ENCODE measurements around the gene OXGR1.

Gene OXGR1

DNA sequence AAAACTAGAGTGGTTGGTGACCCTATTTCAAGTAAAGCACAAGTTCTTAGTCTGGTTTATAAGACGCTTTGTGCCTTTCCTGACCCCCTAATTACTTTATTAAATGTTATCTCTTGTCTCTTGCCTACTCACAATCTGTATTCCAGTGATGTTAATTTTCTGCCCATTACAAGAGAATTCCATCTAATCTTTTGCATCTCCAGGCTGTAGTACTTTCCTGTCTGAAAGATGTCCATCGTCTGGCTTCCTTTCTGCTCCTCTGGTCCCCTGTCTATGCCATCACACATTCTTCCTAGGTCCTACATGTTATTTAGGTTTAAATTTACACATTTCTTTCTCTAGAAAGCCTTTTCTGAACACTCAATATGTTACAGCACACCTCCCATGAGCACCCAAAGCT lies 25.9 kb upstream of the OXGR1 start:
- Histone ChIP-seq H3K9me3 (ENCODE audit: control insufficient read depth, insufficient read depth, low read length) (no peaks in the 10 kb centered on the region), H3K36me3 (ENCODE audit: control insufficient read depth, insufficient read depth, low read length) (no peaks in the 10 kb centered on the region), H3K4me3 (ENCODE audit: low read depth, low read length) (no peak overlapping the region), H3K9ac (ENCODE audit: low read depth, low read length) (no peak overlapping the region), H3K27me3 (ENCODE audit: control insufficient read depth, insufficient read depth, low read length) (peaks cover 9% of the 10 kb centered on the region; the same call in 1 of the 2 replicates), H3K4me1 (ENCODE audit: control insufficient read depth, insufficient read depth, low read length) (peaks cover 4% of the 10 kb centered on the region; the same call in 1 of the 2 replicates), H3K27ac (ENCODE audit: low read depth, low read length) (no peak overlapping the region)

DNA sequence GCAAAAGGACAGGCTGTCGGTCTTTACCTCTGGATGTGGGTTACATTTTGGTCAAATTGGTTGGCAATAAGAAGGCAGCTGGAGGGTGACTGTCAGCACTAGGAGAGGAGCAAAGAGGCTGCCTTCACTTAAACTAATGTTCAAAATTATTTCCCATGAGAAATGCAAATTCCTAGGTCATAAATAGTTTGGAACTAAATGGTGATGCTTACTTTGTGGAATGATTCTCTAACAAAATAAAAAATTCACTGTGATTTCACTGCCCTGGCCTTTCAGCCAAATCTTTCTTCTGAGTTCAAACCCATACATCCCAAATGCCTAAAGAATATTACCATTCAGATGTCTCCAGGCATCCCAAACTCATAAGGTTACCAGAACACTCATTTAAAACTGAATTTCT lies 25.0 kb upstream of the OXGR1 start:
- no peaks in the 10 kb centered on the region for H3K9me3 ChIP-seq (ENCODE audit: control insufficient read depth, insufficient read depth, low read length)
- H3K36me3 ChIP-seq (ENCODE audit: control insufficient read depth, insufficient read depth, low read length): no peaks in the 10 kb centered on the region
- H3K4me3 ChIP-seq (ENCODE audit: low read depth, low read length): no peak overlapping the region
- peaks cover 4% of the 10 kb centered on the region; the same call in 1 of the 2 replicates for H3K4me1 ChIP-seq (ENCODE audit: control insufficient read depth, insufficient read depth, low read length)
- peaks cover 9% of the 10 kb centered on the region; the same call in 1 of the 2 replicates for H3K27me3 ChIP-seq (ENCODE audit: control insufficient read depth, insufficient read depth, low read length)
- H3K27ac ChIP-seq (ENCODE audit: low read depth, low read length): no peak overlapping the region
- H3K9ac ChIP-seq (ENCODE audit: low read depth, low read length): no peak overlapping the region

DNA sequence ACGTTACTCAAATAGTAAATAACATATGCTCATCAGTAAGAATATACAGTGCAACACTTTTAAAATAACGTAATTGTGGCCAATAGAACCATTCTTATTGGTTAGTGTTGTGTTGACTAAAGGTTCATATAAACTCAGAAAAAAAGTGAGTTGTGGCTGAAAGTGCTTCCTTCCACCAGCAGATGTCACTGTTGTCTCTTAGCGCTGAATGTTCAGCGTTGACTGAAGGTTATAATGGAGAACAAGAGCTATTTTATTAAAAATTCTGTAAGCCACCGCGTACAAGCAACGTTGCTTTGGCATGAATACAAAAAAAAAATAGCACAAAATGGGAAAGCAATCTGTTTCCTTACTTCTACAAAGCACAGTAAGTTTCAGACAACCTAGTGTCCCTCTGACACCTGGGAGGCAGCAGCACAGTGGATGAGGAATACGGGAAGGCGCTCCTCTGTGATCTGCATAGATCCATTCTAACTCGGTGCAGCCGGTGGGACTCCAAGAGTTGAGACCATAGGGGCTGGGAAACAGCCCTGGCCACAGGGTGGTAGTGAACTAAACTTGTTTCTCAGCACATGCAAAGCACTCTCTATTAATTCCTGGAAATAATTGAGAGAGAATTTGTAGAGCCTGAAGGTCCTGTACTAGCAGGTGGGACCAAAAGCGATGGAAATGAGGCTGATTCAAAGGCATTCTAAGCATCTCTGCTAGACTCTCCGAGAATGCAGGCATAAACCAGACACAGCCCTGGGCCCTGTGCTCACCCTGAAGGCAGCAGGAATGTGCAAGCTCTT lies 23.9 kb upstream of the OXGR1 start:
- Histone ChIP-seq H3K27me3 (ENCODE audit: control insufficient read depth, insufficient read depth, low read length) (peaks cover 9% of the 10 kb centered on the region; the same call in 1 of the 2 replicates), H3K4me1 (ENCODE audit: control insufficient read depth, insufficient read depth, low read length) (peaks cover 4% of the 10 kb centered on the region; the same call in 1 of the 2 replicates), H3K27ac (ENCODE audit: low read depth, low read length) (no peak overlapping the region), H3K36me3 (ENCODE audit: control insufficient read depth, insufficient read depth, low read length) (no peaks in the 10 kb centered on the region), H3K9ac (ENCODE audit: low read depth, low read length) (no peak overlapping the region), H3K9me3 (ENCODE audit: control insufficient read depth, insufficient read depth, low read length) (no peaks in the 10 kb centered on the region), H3K4me3 (ENCODE audit: low read depth, low read length) (peak overlapping the region; percentile 38)

DNA sequence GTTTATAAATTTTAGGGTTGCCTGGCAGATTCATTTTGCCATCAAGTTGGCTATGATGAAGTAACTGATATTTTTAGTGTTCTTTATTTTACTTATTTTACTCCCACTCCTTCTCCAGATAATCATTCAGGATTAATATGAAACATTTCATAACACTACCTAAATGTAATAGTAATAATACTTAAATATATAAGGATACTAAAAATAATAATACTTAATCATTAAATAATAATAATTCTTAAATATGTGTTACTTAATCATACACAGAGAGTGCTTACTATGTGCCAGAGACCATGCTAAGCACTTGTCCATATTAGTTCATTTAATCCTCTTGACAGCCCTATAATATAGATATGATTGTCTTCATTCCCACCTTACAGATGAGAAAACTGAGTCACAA lies 23.0 kb upstream of the OXGR1 start:
- Histone ChIP-seq H3K27ac (ENCODE audit: low read depth, low read length) (no peak overlapping the region), H3K4me1 (ENCODE audit: control insufficient read depth, insufficient read depth, low read length) (peaks cover 4% of the 10 kb centered on the region; the same call in 1 of the 2 replicates), H3K9ac (ENCODE audit: low read depth, low read length) (no peak overlapping the region), H3K4me3 (ENCODE audit: low read depth, low read length) (no peak overlapping the region), H3K27me3 (ENCODE audit: control insufficient read depth, insufficient read depth, low read length) (peaks cover 9% of the 10 kb centered on the region; the same call in 1 of the 2 replicates), H3K36me3 (ENCODE audit: control insufficient read depth, insufficient read depth, low read length) (no peaks in the 10 kb centered on the region), H3K9me3 (ENCODE audit: control insufficient read depth, insufficient read depth, low read length) (no peaks in the 10 kb centered on the region)

DNA sequence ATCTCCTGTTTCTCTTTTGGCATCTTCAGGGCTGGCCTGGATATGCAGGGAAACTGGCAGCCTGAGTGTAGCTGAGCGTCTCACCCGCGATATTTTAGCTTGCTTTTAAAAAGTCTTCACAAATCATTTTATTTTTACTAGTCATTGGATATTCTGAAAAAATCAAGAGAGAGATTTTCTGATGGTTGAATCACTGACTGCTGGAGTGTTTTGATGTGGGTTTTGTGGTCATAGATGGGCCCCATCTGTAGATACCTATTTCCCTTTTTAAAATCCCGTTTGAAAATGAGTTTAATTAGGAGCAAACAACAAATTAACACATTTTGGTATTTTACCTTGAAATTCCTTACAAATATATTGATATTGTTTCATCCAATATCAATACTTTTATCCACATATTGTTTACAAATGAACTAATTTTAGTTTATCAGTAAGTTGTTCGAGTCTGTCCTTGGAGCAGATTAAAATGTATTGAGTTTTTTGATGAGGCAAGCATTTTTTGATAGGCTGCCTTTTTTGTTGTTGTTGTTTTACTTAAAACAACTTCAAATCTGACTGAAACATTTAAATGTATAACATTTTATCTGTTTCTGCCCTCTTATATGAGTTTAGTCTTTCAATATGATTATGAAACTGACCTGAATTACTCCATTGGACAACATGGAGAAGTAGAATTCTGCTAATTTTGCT lies 21.5 kb upstream of the OXGR1 start:
- Histone ChIP-seq H3K27me3 (ENCODE audit: control insufficient read depth, insufficient read depth, low read length) (peaks cover 9% of the 10 kb centered on the region; the same call in 1 of the 2 replicates), H3K27ac (ENCODE audit: low read depth, low read length) (no peak overlapping the region), H3K4me3 (ENCODE audit: low read depth, low read length) (no peak overlapping the region)

DNA sequence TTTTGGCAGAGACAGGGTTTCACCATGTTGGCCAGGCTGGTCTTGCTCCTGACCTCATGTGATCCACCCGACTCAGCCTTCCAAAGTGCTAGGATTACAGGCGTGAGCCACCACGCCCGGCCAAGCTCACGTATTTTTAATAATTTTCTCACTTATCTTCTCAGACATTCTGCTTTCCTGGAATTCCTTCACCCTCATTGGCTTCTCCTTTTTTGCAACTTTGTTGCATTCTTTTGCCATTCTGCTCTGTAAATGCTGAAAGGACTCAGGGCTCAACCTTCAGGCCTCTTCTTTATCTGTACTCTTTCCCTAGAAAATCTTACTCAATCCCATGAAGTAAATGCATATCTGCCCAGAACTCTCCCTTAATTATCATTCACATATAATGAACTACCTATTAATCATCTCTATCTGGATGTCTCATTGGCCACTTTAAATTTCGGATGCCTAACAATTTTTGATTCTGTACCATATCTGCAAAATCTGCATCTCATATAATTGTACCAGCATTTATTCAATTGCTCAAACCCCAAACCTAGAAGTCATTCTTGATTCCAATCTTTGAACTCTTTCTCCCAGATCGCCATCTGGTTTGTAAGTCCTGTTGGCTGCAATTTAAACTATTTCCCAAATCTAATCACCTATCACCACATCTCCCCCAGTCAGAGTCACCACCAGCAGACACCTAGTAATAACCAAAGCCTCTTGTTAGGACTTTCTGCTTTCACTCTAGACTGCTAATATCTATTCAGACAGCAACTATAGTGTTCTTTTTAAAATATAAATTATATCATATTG lies 18.2 kb upstream of the OXGR1 start:
- Histone ChIP-seq H3K9me3 (ENCODE audit: control insufficient read depth, insufficient read depth, low read length) (no peaks in the 10 kb centered on the region), H3K36me3 (ENCODE audit: control insufficient read depth, insufficient read depth, low read length) (no peaks in the 10 kb centered on the region), H3K27me3 (ENCODE audit: control insufficient read depth, insufficient read depth, low read length) (no peaks in the 10 kb centered on the region), H3K27ac (ENCODE audit: low read depth, low read length) (no peak overlapping the region), H3K4me3 (ENCODE audit: low read depth, low read length) (no peak overlapping the region), H3K9ac (ENCODE audit: low read depth, low read length) (no peak overlapping the region), H3K4me1 (ENCODE audit: control insufficient read depth, insufficient read depth, low read length) (no peaks in the 10 kb centered on the region)

More for the DNA sequence above, 21.5 kb upstream of the OXGR1 start:
- H3K36me3 ChIP-seq (ENCODE audit: control insufficient read depth, insufficient read depth, low read length): no peaks in the 10 kb centered on the region
- H3K4me1 ChIP-seq (ENCODE audit: control insufficient read depth, insufficient read depth, low read length): peaks cover 4% of the 10 kb centered on the region; the same call in 1 of the 2 replicates
- H3K9ac ChIP-seq (ENCODE audit: low read depth, low read length): no peak overlapping the region
- no peaks in the 10 kb centered on the region for H3K9me3 ChIP-seq (ENCODE audit: control insufficient read depth, insufficient read depth, low read length)

DNA sequence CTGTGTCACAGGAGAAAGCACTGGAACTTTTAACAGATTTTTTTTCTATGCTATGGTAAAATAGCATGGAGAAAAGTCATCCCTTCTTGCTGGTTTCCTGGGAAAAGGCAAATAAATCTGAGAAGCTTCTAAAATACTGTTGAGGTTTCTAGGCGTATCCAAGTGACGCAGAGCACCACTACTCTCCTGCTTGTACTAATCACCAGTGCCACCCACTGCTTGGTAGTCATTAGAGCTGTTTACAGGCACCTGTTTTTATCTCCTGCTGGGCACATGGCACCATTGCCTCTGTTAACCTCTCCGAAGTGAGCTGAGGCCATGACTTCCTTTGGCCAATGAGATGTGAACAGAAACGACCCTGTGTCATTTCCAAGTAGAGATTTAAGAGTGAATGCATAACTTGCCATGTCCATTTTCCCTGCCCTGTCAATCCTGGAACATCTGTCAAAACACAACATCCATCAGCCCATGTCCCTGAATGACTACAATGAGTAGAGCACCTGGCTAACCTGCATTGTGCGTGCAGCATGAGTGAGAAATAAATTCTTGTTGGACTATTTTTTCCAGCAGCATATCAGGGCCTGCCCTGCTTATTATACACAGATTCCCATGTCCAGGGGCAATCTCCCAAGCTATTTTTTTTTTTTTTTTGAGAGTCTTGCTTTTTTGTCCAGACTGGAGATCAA lies 17.3 kb upstream of the OXGR1 start:
- Histone ChIP-seq H3K9ac (ENCODE audit: low read depth, low read length) (no peak overlapping the region), H3K27me3 (ENCODE audit: control insufficient read depth, insufficient read depth, low read length) (no peaks in the 10 kb centered on the region), H3K4me3 (ENCODE audit: low read depth, low read length) (no peak overlapping the region), H3K27ac (ENCODE audit: low read depth, low read length) (no peak overlapping the region), H3K4me1 (ENCODE audit: control insufficient read depth, insufficient read depth, low read length) (no peaks in the 10 kb centered on the region), H3K9me3 (ENCODE audit: control insufficient read depth, insufficient read depth, low read length) (no peaks in the 10 kb centered on the region), H3K36me3 (ENCODE audit: control insufficient read depth, insufficient read depth, low read length) (no peaks in the 10 kb centered on the region)

DNA sequence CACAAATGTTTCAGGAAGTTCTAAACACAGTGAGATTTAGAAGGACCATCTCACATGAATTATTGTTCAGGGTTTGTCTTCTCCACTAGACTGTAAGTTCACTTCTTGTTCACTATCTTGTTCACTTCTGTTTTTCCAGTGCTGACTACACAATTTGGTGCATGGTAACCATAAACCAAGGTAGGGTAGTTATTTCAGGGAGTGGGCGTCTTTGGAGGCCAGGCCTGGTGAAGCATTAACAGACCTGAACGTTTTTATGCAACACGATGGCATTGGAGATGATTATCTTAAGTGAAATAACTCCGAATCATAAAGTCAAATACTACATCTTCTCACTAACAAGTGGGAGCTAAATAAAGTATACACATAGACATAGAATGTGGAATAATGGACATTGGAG lies 14.4 kb upstream of the OXGR1 start:
- Histone ChIP-seq H3K4me1 (ENCODE audit: control insufficient read depth, insufficient read depth, low read length) (no peaks in the 10 kb centered on the region), H3K4me3 (ENCODE audit: low read depth, low read length) (no peak overlapping the region), H3K9me3 (ENCODE audit: control insufficient read depth, insufficient read depth, low read length) (no peaks in the 10 kb centered on the region), H3K27me3 (ENCODE audit: control insufficient read depth, insufficient read depth, low read length) (peaks cover 16% of the 10 kb centered on the region), H3K9ac (ENCODE audit: low read depth, low read length) (no peak overlapping the region), H3K27ac (ENCODE audit: low read depth, low read length) (no peak overlapping the region), H3K36me3 (ENCODE audit: control insufficient read depth, insufficient read depth, low read length) (no peaks in the 10 kb centered on the region)

DNA sequence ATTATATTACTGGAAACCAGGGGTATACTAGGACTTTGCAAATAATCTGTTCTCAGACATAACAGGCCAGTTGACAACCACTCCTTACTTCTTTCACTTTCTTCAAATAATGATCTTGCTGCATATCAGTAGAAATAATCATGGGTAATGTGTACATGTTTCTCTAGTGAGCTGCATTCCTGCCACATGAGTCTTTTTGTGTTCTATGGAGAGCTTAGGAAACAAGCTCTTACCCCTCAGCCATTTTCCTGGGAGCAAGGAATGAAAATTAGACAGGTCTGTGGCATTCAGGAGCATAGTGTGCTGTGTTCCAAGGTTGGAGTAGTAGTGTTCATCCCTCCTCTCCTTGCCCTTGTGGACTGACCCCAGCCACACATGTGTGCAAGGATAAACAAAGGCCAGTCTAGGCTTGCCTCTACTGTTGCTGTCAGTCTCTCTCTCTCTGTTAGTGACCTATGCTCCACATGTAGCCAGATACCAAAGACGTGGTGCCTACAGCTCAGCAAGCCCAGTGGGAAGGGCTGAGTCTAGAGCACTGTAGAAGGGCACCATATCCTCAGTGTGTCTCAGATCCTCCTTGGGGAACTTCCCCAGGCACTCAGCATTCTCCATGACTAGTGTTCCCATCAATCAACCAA lies 11.5 kb upstream of the OXGR1 start:
- no peak overlapping the region for H3K9ac ChIP-seq (ENCODE audit: low read depth, low read length)
- H3K36me3 ChIP-seq (ENCODE audit: control insufficient read depth, insufficient read depth, low read length): no peaks in the 10 kb centered on the region
- peaks cover 45% of the 10 kb centered on the region for H3K27me3 ChIP-seq (ENCODE audit: control insufficient read depth, insufficient read depth, low read length)
- H3K27ac ChIP-seq (ENCODE audit: low read depth, low read length): no peak overlapping the region
- H3K9me3 ChIP-seq (ENCODE audit: control insufficient read depth, insufficient read depth, low read length): no peaks in the 10 kb centered on the region
- H3K4me1 ChIP-seq (ENCODE audit: control insufficient read depth, insufficient read depth, low read length): no peaks in the 10 kb centered on the region
- H3K4me3 ChIP-seq (ENCODE audit: low read depth, low read length): no peak overlapping the region

DNA sequence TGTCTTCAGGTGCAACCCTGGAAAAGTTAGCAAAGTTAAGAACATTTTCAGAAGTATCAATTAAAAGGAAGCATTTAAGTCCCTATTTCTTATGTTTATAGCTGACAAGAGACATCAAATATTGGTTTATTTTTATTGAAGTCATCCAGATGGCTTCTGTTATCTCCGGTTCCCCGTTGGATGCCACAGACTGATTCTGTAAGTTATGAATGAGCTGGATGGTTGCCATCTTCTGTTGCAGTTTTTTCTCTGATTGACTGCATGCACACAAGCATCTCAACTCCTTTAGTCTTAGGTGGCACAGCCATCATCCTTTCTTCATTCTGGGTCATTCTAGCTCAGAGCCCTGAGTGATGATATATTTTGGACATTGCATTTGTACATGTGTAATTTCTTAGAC lies 10.6 kb upstream of the OXGR1 start:
- Histone ChIP-seq H3K9me3 (ENCODE audit: control insufficient read depth, insufficient read depth, low read length) (no peaks in the 10 kb centered on the region), H3K27ac (ENCODE audit: low read depth, low read length) (no peak overlapping the region), H3K27me3 (ENCODE audit: control insufficient read depth, insufficient read depth, low read length) (peaks cover 54% of the 10 kb centered on the region), H3K4me3 (ENCODE audit: low read depth, low read length) (no peak overlapping the region), H3K36me3 (ENCODE audit: control insufficient read depth, insufficient read depth, low read length) (no peaks in the 10 kb centered on the region), H3K9ac (ENCODE audit: low read depth, low read length) (no peak overlapping the region), H3K4me1 (ENCODE audit: control insufficient read depth, insufficient read depth, low read length) (peaks cover 3% of the 10 kb centered on the region; the same call in 1 of the 2 replicates)

Data from HUES48 (cell line).